Stimulated activated CD4-positive, alpha-beta T cell treated with anti-CD3 and anti-CD28 coated beads, Interleukin-4, amount 100 ng/mL, for 48 hours (primary cell): ENCODE measurements around the gene PML.
"Not testable (repeated sequence)": the region's sequence is repeated elsewhere in the genome, so short reads cannot be mapped to it uniquely, and the experiment has no call there.

Experiments
- DNase-seq, 2 donors: peaks; one replicate each; pipeline ENCODE4 v3.0.0-alpha.2; 2020; ENCODE audit warnings: low read depth in 2 of 2

The PML gene

DNA sequence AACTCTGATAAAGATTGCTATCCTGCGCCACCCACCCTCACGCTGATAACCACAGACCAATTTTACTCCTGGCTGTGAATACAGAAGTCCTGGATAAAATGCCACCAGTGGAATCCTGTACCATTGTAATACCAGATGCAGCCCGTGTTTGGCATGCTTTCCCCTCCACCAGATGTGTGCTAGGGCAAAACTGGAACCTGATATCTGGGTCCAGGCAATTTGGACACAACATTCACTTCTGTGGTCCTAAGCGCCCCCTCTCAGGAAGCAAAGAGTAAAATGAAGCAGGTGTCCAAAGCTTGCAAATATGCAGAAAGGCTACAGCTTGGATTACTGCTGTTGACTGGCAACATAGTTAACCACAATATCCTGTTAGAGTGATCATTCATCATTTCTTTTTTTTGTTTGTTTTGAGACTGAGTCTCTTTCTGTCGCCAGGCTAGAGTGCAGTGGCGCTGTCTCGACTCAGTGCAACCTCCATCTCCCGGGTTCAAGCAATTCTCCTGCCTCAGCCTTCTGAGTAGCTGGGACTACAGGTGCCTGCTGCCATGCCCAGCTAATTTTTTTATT, 35.4 kb upstream of the PML start:
- no peak for DNase-seq

DNA sequence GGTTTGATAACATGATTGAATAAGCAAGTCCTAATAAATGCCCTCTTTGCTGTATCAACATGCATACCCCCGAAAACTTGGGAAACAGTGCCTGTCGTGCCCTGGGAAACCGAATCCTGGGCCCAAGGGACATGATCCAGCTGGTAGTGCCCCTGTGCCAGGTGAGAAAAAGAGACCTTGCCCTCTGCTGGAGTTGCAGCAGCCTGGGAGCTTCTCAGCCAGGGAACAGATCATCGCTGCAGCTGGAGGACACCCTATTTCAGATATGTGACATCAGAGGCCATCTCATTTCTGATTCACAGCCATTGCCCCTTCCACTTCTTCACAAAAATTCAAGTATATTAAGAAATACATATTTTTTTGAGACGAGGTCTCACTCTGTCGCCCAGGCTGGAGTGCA, 34.7 kb upstream of the PML start:
- DNase-seq: no peak

DNA sequence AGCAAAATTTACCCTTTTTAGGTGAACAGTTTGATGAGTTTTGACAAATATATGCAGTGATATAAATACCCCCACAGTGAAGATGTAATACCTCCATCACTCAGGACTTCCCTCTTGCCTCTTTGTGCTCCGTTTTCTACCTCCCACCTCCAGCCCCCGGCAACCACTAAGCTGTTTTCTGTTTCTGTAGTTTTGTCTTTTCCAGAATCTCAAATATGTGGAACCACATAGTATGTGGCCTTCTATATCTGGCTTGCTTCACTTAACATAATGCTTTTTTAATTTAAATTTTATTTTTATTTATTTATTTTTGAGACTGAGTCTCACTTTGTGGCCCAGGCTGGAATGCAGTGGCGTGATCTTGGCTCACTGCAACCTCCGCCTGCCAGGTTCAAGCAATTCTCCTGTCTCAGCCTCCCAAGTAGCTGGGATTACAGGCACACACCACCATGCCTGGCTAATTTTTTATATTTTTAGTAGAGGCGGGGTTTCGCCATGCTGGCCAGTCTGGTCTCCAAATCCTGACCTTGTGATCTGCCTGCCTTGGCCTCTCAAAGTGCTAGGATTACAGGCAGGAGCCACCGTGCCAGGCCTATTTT, 33.9 kb upstream of the PML start:
- DNase-seq: not testable (repeated sequence)

- DNase-seq: no peak
These were observed 32.1 kb upstream of the PML start for GRCh38 chr15:73962433-73962832.

DNA sequence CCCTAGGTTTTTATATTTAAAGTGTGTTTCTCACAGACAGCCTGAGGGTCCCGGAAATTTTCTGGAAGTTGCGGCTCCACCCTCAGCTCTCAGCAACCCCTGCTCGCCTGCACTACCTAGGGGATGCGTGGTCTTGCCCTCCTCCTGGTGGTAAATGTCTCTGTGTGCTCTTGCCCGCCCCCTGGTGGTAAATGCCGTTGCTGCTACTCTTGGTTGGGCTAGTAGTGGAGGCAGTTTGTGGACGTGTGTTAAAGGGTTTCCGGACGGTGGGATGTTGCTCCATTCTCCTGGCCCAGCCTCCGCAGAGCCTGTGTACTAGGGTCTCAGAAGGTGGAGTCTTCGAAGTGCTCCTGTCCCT, 29.8 kb upstream of the PML start:
- peak; percentile 81 to 88 for DNase-seq

DNA sequence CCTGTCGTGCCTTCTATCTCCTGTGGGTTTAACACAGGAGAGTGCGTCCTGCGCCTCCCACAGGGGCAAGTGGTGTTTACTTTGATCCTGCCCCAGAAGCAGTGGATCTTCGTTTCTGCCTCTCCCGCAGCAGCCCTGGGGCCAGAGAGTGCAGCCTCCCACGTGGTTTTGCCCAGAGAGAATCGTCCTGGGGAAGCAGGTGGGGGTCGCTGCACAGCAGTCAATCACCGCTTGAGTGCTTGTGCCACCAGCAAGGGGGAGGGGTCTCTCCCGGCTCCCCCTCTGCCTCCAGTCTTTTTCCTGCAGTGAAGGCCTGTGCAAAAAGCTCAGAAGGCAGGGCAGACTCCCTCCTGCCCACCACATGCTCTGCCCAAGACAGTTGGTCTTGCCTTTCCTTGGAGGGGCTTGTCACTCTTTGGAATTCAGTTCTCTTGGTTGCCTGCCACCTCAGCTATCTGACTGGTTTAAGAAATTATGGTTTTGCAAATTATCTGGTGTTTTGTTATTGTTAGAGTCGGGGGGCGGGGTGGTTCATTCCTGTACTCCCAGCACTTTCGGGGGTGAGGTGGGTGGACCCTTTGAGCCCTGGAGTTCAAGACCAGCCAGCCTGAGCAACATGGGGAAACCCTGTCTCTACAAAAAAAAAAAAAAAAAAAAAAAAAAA, 29.3 kb upstream of the PML start:
- peak; percentile 48 to 69 for DNase-seq

GRCh38 chr15:73965758-73966113, 28.8 kb upstream of the PML start:
- no peak for DNase-seq

DNA sequence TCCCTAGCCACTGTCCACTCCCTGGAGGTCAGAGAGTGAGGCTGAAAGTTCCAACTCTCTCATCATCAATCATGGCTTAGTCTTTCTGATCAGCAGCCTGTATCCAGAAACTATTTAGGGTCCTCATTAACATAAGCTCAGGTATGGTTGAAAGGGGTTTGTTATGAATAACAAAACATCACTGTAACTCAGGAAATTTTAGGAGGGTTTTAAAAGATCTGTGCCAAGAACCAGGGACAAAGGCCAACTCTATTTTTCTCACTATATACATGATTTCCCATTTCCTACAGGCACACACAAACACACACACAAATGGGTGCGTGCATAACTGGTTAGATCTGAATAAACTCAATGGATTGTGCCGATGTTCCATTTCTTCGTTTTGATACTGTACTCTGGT, 26.1 kb upstream of the PML start:
- no peak for DNase-seq

- no peak for DNase-seq
These were observed 25.3 kb upstream of the PML start for GRCh38 chr15:73969151-73969759.

DNA sequence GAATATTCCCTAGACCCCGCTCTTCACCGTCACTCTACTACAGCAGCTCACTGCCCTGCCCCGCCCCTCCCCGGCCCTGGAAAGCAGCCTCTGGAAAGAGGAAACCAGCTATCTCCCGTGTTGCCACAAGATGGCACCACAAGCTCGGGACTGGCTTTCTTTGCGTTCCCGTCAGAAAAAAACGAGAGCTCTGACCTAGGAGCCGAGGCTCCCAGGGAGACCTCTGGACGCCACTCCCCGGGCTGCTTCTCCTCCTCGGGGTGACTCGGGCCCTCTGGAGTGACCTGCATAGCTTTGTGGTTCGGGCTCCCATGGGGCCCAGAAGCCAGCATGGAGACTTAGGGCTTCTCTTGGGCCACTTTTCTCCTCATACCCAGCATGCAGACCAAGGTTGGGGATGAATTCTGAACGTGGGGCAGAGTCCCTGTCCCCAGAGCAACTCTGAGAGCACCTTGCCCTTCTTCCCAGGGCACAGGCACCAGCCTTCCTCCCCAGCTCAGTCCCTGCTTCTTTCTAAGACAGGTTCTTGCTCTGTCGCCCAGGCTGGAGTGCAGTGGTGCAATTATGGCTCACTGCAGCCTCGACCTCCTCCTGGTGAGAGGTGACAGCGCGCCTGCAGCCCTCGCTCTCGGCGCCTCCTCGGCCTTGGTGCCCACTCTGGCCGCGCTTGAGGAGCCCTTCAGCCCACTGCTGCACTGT, 21.4 kb upstream of the PML start:
- DNase-seq: peak; percentile 75 to 81

DNA sequence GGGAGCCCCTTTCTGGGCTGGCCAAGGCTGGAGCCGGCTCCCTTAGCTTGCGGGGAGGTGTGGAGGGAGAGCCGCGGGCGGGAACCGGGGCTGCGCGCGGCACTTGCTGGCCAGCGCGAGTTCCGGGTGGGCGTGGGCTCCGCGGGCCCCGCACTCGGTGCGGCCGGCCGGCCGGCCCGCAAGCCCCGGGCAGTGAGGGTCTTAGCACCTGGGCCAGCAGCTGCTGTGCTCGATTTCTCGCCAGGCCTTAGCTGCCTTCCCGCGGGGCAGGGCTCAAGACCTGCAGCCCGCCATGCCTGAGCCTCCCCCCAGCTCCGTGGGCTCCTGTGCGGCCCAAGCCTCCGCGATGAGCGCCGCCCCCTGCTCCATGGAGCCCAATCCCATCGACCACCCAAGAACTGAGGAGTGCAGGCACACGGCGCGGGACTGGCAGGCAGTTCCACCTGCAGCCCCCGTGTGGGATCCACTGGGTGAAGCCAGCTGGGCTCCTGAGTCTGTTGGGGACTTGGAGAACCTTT, 20.8 kb upstream of the PML start:
- DNase-seq: not testable (repeated sequence)

DNA sequence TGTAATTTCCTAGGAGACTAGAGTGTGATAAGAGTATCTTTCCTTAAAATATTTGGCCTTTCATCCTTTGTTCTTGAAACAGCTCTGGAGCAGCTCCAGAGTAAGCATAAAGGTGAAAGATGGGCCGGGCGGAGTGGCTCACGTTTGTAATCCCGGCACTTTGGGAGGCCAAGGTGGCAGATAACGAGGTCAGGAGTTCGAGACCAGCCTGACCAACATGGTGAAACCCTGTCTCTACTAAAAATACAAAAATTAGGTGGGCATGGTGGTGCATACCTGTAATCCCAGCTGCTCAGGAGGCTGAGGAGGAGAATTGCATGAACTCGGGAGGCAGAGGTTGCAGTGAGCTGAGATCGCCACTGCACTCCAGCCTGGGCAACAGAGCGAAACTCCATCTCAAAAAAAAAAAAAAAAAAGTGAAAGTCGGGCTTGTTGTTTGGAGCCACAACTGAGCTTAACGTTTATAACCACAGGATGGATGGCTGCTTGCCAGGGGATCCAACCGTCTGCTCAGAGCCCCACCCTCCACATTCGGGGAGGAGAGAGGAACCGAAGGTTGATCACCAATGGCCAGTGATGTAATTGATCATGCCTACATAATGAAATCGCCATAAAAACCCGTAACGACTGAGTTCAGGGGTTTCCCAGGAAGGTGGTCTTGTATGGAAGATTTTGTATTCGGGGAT, 18.9 kb upstream of the PML start:
- DNase-seq: not testable (repeated sequence)

- no peak for DNase-seq
These were observed 15.6 kb upstream of the PML start for GRCh38 chr15:73978896-73979295.

- no peak for DNase-seq
These were observed 14.9 kb upstream of the PML start for GRCh38 chr15:73979636-73980035.

DNA sequence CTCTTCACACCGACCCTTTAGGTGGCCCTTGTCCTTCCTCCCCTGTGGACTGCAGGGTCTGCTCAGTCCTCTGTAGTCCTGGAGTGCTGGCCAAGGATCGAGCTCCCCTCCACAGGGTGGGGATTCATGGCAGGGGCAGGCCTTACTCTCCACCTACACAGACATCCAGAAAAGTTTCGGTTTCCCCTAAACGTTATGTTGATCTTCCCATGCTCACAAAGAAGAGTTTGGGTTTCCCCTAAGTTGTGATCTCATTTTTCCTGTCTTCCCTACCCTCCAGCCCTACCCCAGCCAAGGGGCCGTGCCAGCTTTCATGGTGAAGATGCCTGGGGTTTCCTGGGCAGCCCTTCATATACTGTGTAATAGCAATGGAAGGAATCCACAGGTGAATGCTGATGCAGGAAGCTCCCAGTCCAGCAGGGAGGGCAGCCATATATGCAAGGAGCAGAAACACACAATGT, 12.7 kb upstream of the PML start:
- no peak for DNase-seq

GRCh38 chr15:73982222-73982962, 12.1 kb upstream of the PML start:
- DNase-seq: no peak

GRCh38 chr15:73983211-73983727, 11.2 kb upstream of the PML start:
- no peak for DNase-seq

DNA sequence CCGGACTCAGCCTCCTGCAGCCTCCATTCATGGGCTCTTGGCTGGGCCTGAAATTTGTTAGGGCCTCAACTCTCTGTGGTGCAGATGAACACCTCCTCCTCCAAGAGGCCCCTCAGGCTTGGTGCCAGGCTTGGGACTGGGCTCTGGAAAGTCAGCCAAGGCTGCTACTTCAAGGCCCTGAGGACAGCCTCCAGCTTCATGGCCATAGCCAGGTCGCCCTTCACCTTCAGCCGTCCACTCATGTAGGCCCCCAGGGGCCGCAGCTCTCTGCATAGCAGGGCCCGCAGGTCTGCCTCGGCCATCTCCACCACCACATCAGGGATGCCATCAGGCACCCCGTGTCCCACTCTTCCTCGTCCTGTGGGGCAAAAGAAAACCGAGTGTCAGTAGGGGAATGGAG, 10.7 kb upstream of the PML start:
- no peak for DNase-seq

DNA sequence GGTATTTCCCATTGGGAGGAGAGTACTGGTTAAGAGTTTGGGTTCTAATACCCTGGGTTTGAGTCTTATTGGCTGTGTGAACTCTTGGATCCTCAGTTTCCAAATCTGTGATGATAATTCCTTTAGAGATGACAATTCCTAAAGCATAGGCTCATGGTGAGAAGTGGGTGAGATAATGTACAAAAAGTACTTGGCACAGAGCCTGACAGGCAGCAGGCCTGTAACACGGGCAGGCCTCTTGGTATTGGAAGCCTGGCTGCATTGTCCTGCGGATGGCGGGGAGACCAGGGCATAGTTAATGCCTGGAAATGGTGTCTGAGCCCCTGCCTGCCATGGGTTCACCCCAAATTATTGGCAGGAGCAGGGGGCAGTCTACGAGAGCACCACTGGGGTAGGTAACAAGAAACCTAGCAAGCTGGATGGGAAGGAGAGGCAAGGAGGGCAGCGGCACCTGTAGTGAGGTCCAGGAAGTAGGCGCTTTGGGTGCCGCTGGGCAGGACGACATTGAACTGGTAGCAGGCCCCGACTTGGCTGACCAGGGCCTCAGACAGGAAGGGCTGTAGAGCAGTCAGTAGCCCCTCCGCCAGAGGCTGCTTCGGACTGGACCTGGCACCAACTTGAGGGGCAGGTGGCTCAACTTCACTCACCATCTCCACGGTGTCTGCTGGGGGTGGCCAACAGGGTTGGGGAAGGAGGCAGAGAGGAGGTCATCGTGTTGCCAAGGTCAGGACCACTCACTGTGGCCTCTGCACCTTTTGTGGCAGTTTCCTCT, 10.1 kb upstream of the PML start:
- DNase-seq: no peak
